ENCODE data around the gene C19orf47.
"Not testable (repeated sequence)": the region's sequence is repeated elsewhere in the genome, so short reads cannot be mapped to it uniquely, and the experiment has no call there.

C19orf47 gene

GRCh38 chr19:40337594-40337993, 10.6 kb downstream of the C19orf47 start:
- TF ChIP-seq CTCF (IDR thresholded peaks at IDR 0.05; ENCODE audit: extremely low read depth, insufficient read depth, missing control alignments) = no peak
- DNase-seq (ENCODE audit: low spot score) = no peak
- in situ Hi-C loops (cut with MboI; ENCODE audit: low pct_unique_long_range_greater_than_20kb, low sequenced_read_pairs, unreplicated experiment) = no loop called here

GRCh38 chr19:40337107-40337506, 11.1 kb downstream of the C19orf47 start:
- in situ Hi-C loops (cut with MboI; ENCODE audit: low pct_unique_long_range_greater_than_20kb, low sequenced_read_pairs, unreplicated experiment) = no loop called here
- no peak for DNase-seq (ENCODE audit: low spot score)
- no peak for TF ChIP-seq CTCF (IDR thresholded peaks at IDR 0.05; ENCODE audit: extremely low read depth, insufficient read depth, missing control alignments)

- no peak for DNase-seq (ENCODE audit: low spot score)
- in situ Hi-C loops (cut with MboI; ENCODE audit: low pct_unique_long_range_greater_than_20kb, low sequenced_read_pairs, unreplicated experiment) = no loop called here
- TF ChIP-seq CTCF (IDR thresholded peaks at IDR 0.05; ENCODE audit: extremely low read depth, insufficient read depth, missing control alignments) = no peak
Observed at GRCh38 chr19:40336601-40336900, 11.6 kb downstream of the C19orf47 start.

GRCh38 chr19:40335855-40336600, 12.2 kb downstream of the C19orf47 start:
- DNase-seq (ENCODE audit: low spot score) = no peak
- TF ChIP-seq CTCF (IDR thresholded peaks at IDR 0.05; ENCODE audit: extremely low read depth, insufficient read depth, missing control alignments) = no peak
- in situ Hi-C loops (cut with MboI; ENCODE audit: low pct_unique_long_range_greater_than_20kb, low sequenced_read_pairs, unreplicated experiment) = no loop called here

- TF ChIP-seq CTCF (IDR thresholded peaks at IDR 0.05; ENCODE audit: extremely low read depth, insufficient read depth, missing control alignments) = no peak
- in situ Hi-C loops (cut with MboI; ENCODE audit: low pct_unique_long_range_greater_than_20kb, low sequenced_read_pairs, unreplicated experiment) = no loop called here
- no peak for DNase-seq (ENCODE audit: low spot score)
Observed at GRCh38 chr19:40335101-40335500, 13.1 kb downstream of the C19orf47 start.

- in situ Hi-C loops (cut with MboI; ENCODE audit: low pct_unique_long_range_greater_than_20kb, low sequenced_read_pairs, unreplicated experiment) = not testable (repeated sequence)
Observed at GRCh38 chr19:40333083-40333482, 15.1 kb downstream of the C19orf47 start.

GRCh38 chr19:40332669-40333068, 15.5 kb downstream of the C19orf47 start:
- TF ChIP-seq CTCF (IDR thresholded peaks at IDR 0.05; ENCODE audit: extremely low read depth, insufficient read depth, missing control alignments) = no peak
- in situ Hi-C loops (cut with MboI; ENCODE audit: low pct_unique_long_range_greater_than_20kb, low sequenced_read_pairs, unreplicated experiment) = no loop called here
- no peak for DNase-seq (ENCODE audit: low spot score)

More at GRCh38 chr19:40333083-40333482, 15.1 kb downstream of the C19orf47 start:
- DNase-seq (ENCODE audit: low spot score) = not testable (repeated sequence)

Data from GM13977 (cell line).